ENCODE measurements around the gene TIMM21.

TIMM21 gene

GRCh38 chr18:74163019-74163660 lies 14.8 kb downstream of the TIMM21 start:
- Histone ChIP-seq H3K9ac (ENCODE audit: low read depth, low read length, poor library complexity, severe bottlenecking) (no peak overlapping the region), H3K4me2 (ENCODE audit: low read depth, low read length, poor library complexity, severe bottlenecking) (no peak overlapping the region), H3K9me2 (replicated peaks; ENCODE audit: low read depth, low read length) (no peaks in the 10 kb centered on the region), H4K20me1 (ENCODE audit: insufficient read depth, low read length, poor library complexity, severe bottlenecking) (no peaks in the 10 kb centered on the region), H3K36me3 (ENCODE audit: insufficient read depth, low read length) (peaks cover 23% of the 10 kb centered on the region; the same call in 1 of the 2 replicates), H2AFZ (ENCODE audit: low read length) (no peak overlapping the region), H3K9me3 (ENCODE audit: insufficient read depth, low read depth, low read length) (no peaks in the 10 kb centered on the region), H3F3A (ENCODE audit: low read depth) (no peaks in the 10 kb centered on the region), H3K4me3 (ENCODE audit: low read length, poor library complexity, severe bottlenecking) (no peak overlapping the region), H3K79me2 (ENCODE audit: insufficient read depth, low read length) (no peaks in the 10 kb centered on the region), H3K27me3 (ENCODE audit: insufficient read depth, low read length, poor library complexity, severe bottlenecking) (no peaks in the 10 kb centered on the region), H3K4me1 (ENCODE audit: insufficient read depth, low read length, poor library complexity, severe bottlenecking) (no peaks in the 10 kb centered on the region)
- TF ChIP-seq CTCF (conservative IDR thresholded peaks at IDR 0.05; ENCODE audit: low read length) (no peak), EZH2phosphoT487 (IDR thresholded peaks at IDR 0.05; ENCODE audit: borderline replicate concordance) (no peak)

GRCh38 chr18:74166386-74166785 lies 18.1 kb downstream of the TIMM21 start:
- Histone ChIP-seq H3K4me3 (ENCODE audit: low read length, poor library complexity, severe bottlenecking) (no peak overlapping the region), H3K4me2 (ENCODE audit: low read depth, low read length, poor library complexity, severe bottlenecking) (no peak overlapping the region), H3K9me2 (replicated peaks; ENCODE audit: low read depth, low read length) (no peaks in the 10 kb centered on the region), H3K9me3 (ENCODE audit: insufficient read depth, low read depth, low read length) (no peaks in the 10 kb centered on the region), H2AFZ (ENCODE audit: low read length) (no peak overlapping the region), H3K36me3 (ENCODE audit: insufficient read depth, low read length) (no peaks in the 10 kb centered on the region), H3K4me1 (ENCODE audit: insufficient read depth, low read length, poor library complexity, severe bottlenecking) (no peaks in the 10 kb centered on the region), H3K27me3 (ENCODE audit: insufficient read depth, low read length, poor library complexity, severe bottlenecking) (peaks cover 4% of the 10 kb centered on the region), H4K20me1 (ENCODE audit: insufficient read depth, low read length, poor library complexity, severe bottlenecking) (no peaks in the 10 kb centered on the region), H3K79me2 (ENCODE audit: insufficient read depth, low read length) (no peaks in the 10 kb centered on the region), H3K9ac (ENCODE audit: low read depth, low read length, poor library complexity, severe bottlenecking) (no peak overlapping the region), H3F3A (ENCODE audit: low read depth) (no peaks in the 10 kb centered on the region)
- TF ChIP-seq EZH2phosphoT487 (IDR thresholded peaks at IDR 0.05; ENCODE audit: borderline replicate concordance), result no peak
- TF ChIP-seq CTCF (conservative IDR thresholded peaks at IDR 0.05; ENCODE audit: low read length), result no peak

- Histone ChIP-seq H3K9ac (ENCODE audit: low read depth, low read length, poor library complexity, severe bottlenecking) (peak overlapping the region; percentile 24), H3K4me2 (ENCODE audit: low read depth, low read length, poor library complexity, severe bottlenecking) (peak overlapping the region; percentile 61), H3K27me3 (ENCODE audit: insufficient read depth, low read length, poor library complexity, severe bottlenecking) (peaks cover 4% of the 10 kb centered on the region), H3K9me2 (replicated peaks; ENCODE audit: low read depth, low read length) (no peaks in the 10 kb centered on the region), H3K4me3 (ENCODE audit: low read length, poor library complexity, severe bottlenecking) (peak overlapping the region; percentile 63), H3F3A (ENCODE audit: low read depth) (no peaks in the 10 kb centered on the region), H2AFZ (ENCODE audit: low read length) (peak overlapping the region; percentile 98), H3K36me3 (ENCODE audit: insufficient read depth, low read length) (no peaks in the 10 kb centered on the region), H4K20me1 (ENCODE audit: insufficient read depth, low read length, poor library complexity, severe bottlenecking) (no peaks in the 10 kb centered on the region), H3K4me1 (ENCODE audit: insufficient read depth, low read length, poor library complexity, severe bottlenecking) (peaks cover 3% of the 10 kb centered on the region), H3K79me2 (ENCODE audit: insufficient read depth, low read length) (no peaks in the 10 kb centered on the region), H3K9me3 (ENCODE audit: insufficient read depth, low read depth, low read length) (no peaks in the 10 kb centered on the region)
- no peak for TF ChIP-seq EZH2phosphoT487 (IDR thresholded peaks at IDR 0.05; ENCODE audit: borderline replicate concordance)
- TF ChIP-seq CTCF (conservative IDR thresholded peaks at IDR 0.05; ENCODE audit: low read length), result no peak
Measured at GRCh38 chr18:74171910-74172606, 23.7 kb downstream of the TIMM21 start.
